SK-N-SH treated with all-trans-retinoic acid at 6 μM for 48 hours (cell line): ENCODE data around the gene MOCS2.

ENCODE experiments used
- ATAC-seq: fragments of 200-7000 bp; cut with Tn5 transposase; 3 replicates; pipeline ENCODE4 v1.9.1; 2020; ENCODE audit warnings: mild to moderate bottlenecking, moderate library complexity
- ARNTL ChIP-seq: fragments of 450-650 bp; formaldehyde crosslinking; IDR thresholded peaks from 2 replicates; pipeline ENCODE4 v1.5.0; 2020; ENCODE audit warnings: low read depth, mild to moderate bottlenecking, moderate library complexity, borderline replicate concordance
- BACH2 ChIP-seq: fragments of 250-450 bp; sonication (Bioruptor Pico); IDR thresholded peaks from 2 replicates; pipeline ENCODE4 v1.9.0; 2021; ENCODE audit warnings: mild to moderate bottlenecking, borderline replicate concordance
- CREB5 ChIP-seq: fragments of 250-450 bp; sonication (Bioruptor Pico); IDR thresholded peaks from 2 replicates; pipeline ENCODE4 v1.5.1; 2020; ENCODE audit warnings: low read depth, mild to moderate bottlenecking, moderate library complexity
- CSDC2 ChIP-seq: fragments of 250-450 bp; sonication (Bioruptor Pico); IDR thresholded peaks from 2 replicates; pipeline ENCODE4 v1.5.0; 2020; ENCODE audit warnings: mild to moderate bottlenecking, moderate library complexity
- ESRRG ChIP-seq: fragments of 250-450 bp; sonication (Bioruptor Pico); IDR thresholded peaks from 2 replicates; pipeline ENCODE4 v1.6.1; 2021; ENCODE audit warnings: mild to moderate bottlenecking
- GLIS3 ChIP-seq: fragments of 250-450 bp; sonication (Bioruptor Pico); IDR thresholded peaks from 2 replicates; pipeline ENCODE4 v1.5.0; 2020; ENCODE audit warnings: mild to moderate bottlenecking, moderate library complexity
- ISL1 ChIP-seq: fragments of 250-450 bp; sonication (Bioruptor Pico); IDR thresholded peaks from 2 replicates; pipeline ENCODE4 v2.1.2; 2022; ENCODE audit warnings: mild to moderate bottlenecking, moderate library complexity
- OSR1 ChIP-seq: fragments of 250-450 bp; sonication (Bioruptor Pico); IDR thresholded peaks from 2 replicates; pipeline ENCODE4 v1.8.0; 2022; ENCODE audit warnings: moderate library complexity, mild to moderate bottlenecking, inconsistent platforms
- PATZ1 ChIP-seq: fragments of 250-450 bp; sonication (Bioruptor Pico); IDR thresholded peaks from 2 replicates; pipeline ENCODE4 v1.8.0; 2020; ENCODE audit warnings: mild to moderate bottlenecking, moderate library complexity, borderline replicate concordance
- POU6F1 ChIP-seq: fragments of 250-450 bp; sonication (Bioruptor Pico); IDR thresholded peaks from 2 replicates; pipeline ENCODE4 v1.8.0; 2021; ENCODE audit warnings: low read depth, mild to moderate bottlenecking, moderate library complexity, borderline replicate concordance
- PPARA ChIP-seq: fragments of 250-450 bp; sonication (Bioruptor Pico); IDR thresholded peaks from 2 replicates; pipeline ENCODE4 v1.5.0; 2020; ENCODE audit warnings: mild to moderate bottlenecking, borderline replicate concordance
- RARB ChIP-seq: fragments of 250-450 bp; sonication (Bioruptor Pico); IDR thresholded peaks from 2 replicates; pipeline ENCODE4 v1.8.0; 2021; ENCODE audit warnings: mild to moderate bottlenecking, moderate library complexity
- SNAI2 ChIP-seq: fragments of 250-450 bp; sonication (Bioruptor Pico); IDR thresholded peaks from 2 replicates; pipeline ENCODE4 v1.5.0; 2020; ENCODE audit warnings: mild to moderate bottlenecking, moderate library complexity
- TCF4 ChIP-seq: fragments of 250-450 bp; sonication (Bioruptor Pico); IDR thresholded peaks from 2 replicates; pipeline ENCODE4 v1.8.0; 2021; ENCODE audit warnings: mild to moderate bottlenecking, moderate library complexity, borderline replicate concordance
- TOX ChIP-seq: fragments of 250-450 bp; sonication (Bioruptor Pico); IDR thresholded peaks from 2 replicates; pipeline ENCODE4 v1.8.0; 2021; ENCODE audit warnings: mild to moderate bottlenecking, moderate library complexity, borderline replicate concordance
- ZFP3 ChIP-seq: fragments of 250-450 bp; sonication (Bioruptor Pico); IDR thresholded peaks from 2 replicates; pipeline ENCODE4 v1.5.0; 2020; ENCODE audit warnings: mild to moderate bottlenecking, moderate library complexity
- ZFP30 ChIP-seq: fragments of 450-650 bp; formaldehyde crosslinking; IDR thresholded peaks from 2 replicates; pipeline ENCODE4 v1.5.0; 2022; ENCODE audit warnings: mild to moderate bottlenecking, moderate library complexity
- ZNF565 ChIP-seq: fragments of 450-650 bp; formaldehyde crosslinking; conservative IDR thresholded peaks from 2 replicates; pipeline ENCODE4 v1.5.0; 2020; ENCODE audit warnings: low read depth, mild to moderate bottlenecking, moderate library complexity
- ZNF70 ChIP-seq: fragments of 450-650 bp; formaldehyde crosslinking; IDR thresholded peaks from 2 replicates; pipeline ENCODE4 v1.5.0; 2020; ENCODE audit warnings: mild to moderate bottlenecking, moderate library complexity
- ZNF8 ChIP-seq: fragments of 450-650 bp; formaldehyde crosslinking; IDR thresholded peaks from 2 replicates; pipeline ENCODE4 v1.5.0; 2020; ENCODE audit warnings: mild to moderate bottlenecking, moderate library complexity

MOCS2 gene

GRCh38 chr5:53069626-53070025 is 39.9 kb downstream of the MOCS2 start:
- ATAC-seq = no peak
- TF ChIP-seq ZNF565 (CRISPR knock-in tag) = no peak
- no peak for TF ChIP-seq PPARA (CRISPR knock-in tag)
- no peak for TF ChIP-seq OSR1 (CRISPR knock-in tag)
- no peak for TF ChIP-seq BACH2 (CRISPR knock-in tag)
- TF ChIP-seq ESRRG (CRISPR knock-in tag) = no peak
- no peak for TF ChIP-seq CREB5 (CRISPR knock-in tag)
- TF ChIP-seq ZFP30 = no peak

DNA sequence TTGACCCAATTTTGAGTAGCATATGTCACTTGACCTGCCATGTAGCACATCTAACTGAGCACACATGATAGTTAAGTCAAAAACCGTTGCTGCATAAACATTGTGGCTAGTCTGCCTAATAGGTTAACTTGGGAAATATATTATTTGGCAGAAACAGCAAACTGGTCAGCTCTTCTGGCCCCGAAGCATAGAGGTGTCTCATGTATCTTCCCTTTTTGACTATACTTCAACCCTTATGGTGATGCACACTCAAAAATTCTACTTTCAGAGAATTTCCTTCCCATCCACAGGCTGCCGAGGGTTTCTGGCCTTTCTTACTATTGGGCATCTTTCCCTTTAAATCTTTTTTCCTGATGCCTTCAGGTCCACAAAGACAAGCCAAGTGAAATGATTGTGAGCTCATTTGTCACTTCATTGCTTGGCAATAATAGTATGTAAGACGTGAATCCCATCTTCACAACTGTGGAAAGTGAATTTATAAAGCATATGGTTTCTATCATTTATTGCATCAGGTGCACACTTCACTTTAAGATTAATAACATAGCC is 41.2 kb downstream of the MOCS2 start:
- no peak for ATAC-seq
- TF ChIP-seq ZFP30 (no peak), ZNF70 (no peak), TCF4 (CRISPR knock-in tag) (no peak)

DNA sequence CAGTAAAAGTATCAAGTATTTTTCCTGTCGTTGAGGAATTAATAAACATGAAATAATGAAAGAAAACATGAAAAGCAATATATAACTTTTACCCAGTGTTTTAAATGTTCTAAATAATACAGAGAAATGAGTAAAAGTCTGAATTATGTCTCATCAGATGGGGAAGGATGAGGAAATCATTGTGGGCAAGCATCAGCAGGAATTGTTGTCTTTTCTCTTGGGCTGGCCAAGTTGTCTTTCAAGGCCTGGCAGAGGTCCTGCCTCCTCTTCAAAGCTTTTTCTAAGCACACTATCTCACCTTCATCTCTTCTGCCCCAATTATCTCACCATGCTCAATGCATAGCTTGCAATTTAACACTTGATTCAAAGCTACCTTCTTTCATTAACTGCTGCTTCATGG is 41.9 kb downstream of the MOCS2 start:
- TF ChIP-seq TOX (CRISPR knock-in tag) (no peak), ZFP3 (CRISPR knock-in tag) (no peak), CSDC2 (CRISPR knock-in tag) (no peak), POU6F1 (CRISPR knock-in tag) (no peak), CREB5 (CRISPR knock-in tag) (no peak), ZNF70 (no peak)
- no peak for ATAC-seq

DNA sequence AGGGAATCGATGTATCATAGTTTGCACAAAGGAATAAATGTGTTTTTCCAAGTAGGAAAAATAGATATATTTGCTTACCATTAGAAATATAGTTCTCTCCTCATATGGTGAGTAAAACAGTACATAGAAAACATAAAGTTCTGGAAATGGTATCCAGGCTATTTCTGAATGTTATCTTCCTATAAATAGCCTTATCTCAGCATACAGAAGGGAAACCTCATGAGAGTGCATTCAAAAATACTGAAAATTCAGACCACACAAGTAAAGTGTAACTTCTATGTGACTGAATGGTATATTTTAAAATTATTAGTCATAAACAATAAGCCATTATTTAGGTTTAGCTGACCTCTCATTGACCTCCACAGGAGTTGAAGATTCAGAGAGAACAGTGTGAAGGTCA is 43.5 kb downstream of the MOCS2 start:
- no peak for ATAC-seq
- no peak for TF ChIP-seq ZNF565 (CRISPR knock-in tag)
- no peak for TF ChIP-seq ZFP3 (CRISPR knock-in tag)
- TF ChIP-seq POU6F1 (CRISPR knock-in tag) = no peak
- no peak for TF ChIP-seq ARNTL (CRISPR knock-in tag)
- no peak for TF ChIP-seq TCF4 (CRISPR knock-in tag)
- TF ChIP-seq SNAI2 (CRISPR knock-in tag) = no peak
- TF ChIP-seq ZNF8 (CRISPR knock-in tag) = no peak
- no peak for TF ChIP-seq ESRRG (CRISPR knock-in tag)
- TF ChIP-seq GLIS3 (CRISPR knock-in tag) = no peak
- no peak for TF ChIP-seq ISL1
- TF ChIP-seq OSR1 (CRISPR knock-in tag) = no peak
- no peak for TF ChIP-seq RARB (CRISPR knock-in tag)
- TF ChIP-seq CSDC2 (CRISPR knock-in tag) = no peak
- TF ChIP-seq BACH2 (CRISPR knock-in tag) = no peak
- no peak for TF ChIP-seq PATZ1 (CRISPR knock-in tag)
- no peak for TF ChIP-seq CREB5 (CRISPR knock-in tag)
